Vagina (tissue), 2 donors: ENCODE data around the gene RAB6C.

Experiments used
- CTCF ChIP-seq, 3 experiments: fragments of 450-650 bp in 2 of 3; fragments of 200-600 bp in 1 of 3; sonication (generic) in 1 of 3; IDR thresholded peaks; one replicate each; pipeline ENCODE4 v1.5.1; 2017 to 2019; ENCODE audit warnings: antibody characterized with exemption in 3 of 3, mild to moderate bottlenecking in 2 of 3, moderate library complexity in 2 of 3
- POLR2A ChIP-seq, 2 donors: fragments of 450-650 bp; IDR thresholded peaks; one replicate each; pipeline ENCODE4 v1.6.1; 2017; ENCODE audit warnings: antibody characterized with exemption in 2 of 2, mild to moderate bottlenecking in 2 of 2, moderate library complexity in 2 of 2
- POLR2AphosphoS5 ChIP-seq, 2 donors: sonication (generic); formaldehyde crosslinking; IDR thresholded peaks; one replicate each; pipeline ENCODE4 v1.9.0; 2017; ENCODE audit warnings: antibody characterized with exemption in 2 of 2, mild to moderate bottlenecking in 2 of 2, low read depth in 1 of 2; ENCODE audit not compliant: insufficient read depth in 1 of 2

- TF ChIP-seq CTCF (IDR thresholded peaks at IDR 0.05), result no peak
- no peak for TF ChIP-seq POLR2A (IDR thresholded peaks at IDR 0.05)
- no peak for TF ChIP-seq POLR2AphosphoS5 (IDR thresholded peaks at IDR 0.05; ENCODE audit: insufficient read depth in 1 of 2, low read depth in 1 of 2)
Measured at GRCh38 chr2:129957891-129958290, 21.6 kb upstream of the RAB6C start.
